Activated CD8-positive, alpha-beta T cell treated with anti-CD3 and anti-CD28 coated beads for 36 hours (primary cell): ENCODE results near the gene CCN6. TPM values are rescaled to one million over a fixed set of nuclear protein-coding genes. Genes with fewer than 3 reads are reported as not detected.

Experiments
- ATAC-seq: fragments of 200-7000 bp; cut with Tn5 transposase; one replicate; pipeline ENCODE4 v1.10.0; 2021; ENCODE audit warnings: mild to moderate bottlenecking, moderate library complexity
- CTCF ChIA-PET: fragments of 350-600 bp; sonication (Branson Sonifier 250); formaldehyde crosslinking; loops from one replicate; lab custom pipeline; 2021; ENCODE audit warnings: antibody characterized with exemption; lab: Charles Lee
- POLR2A ChIA-PET: fragments of 350-600 bp; sonication (Branson Sonifier 250); formaldehyde crosslinking; loops from one replicate; lab custom pipeline; 2021; ENCODE audit warnings: antibody characterized with exemption; lab: Charles Lee
- DNase-seq: peaks from one replicate; pipeline ENCODE4 v3.0.0-alpha.2; 2020
- H3K27ac Mint-ChIP-seq: one replicate; pipeline ENCODE4 v1.8.0; 2021; ENCODE audit warnings: mild to moderate bottlenecking, mixed read lengths
- H3K27me3 Mint-ChIP-seq: one replicate; pipeline ENCODE4 v1.8.0; 2021; ENCODE audit warnings: mixed read lengths
- H3K36me3 Mint-ChIP-seq: one replicate; pipeline ENCODE4 v1.8.0; 2021; ENCODE audit warnings: low read depth, mixed read lengths
- H3K4me1 Mint-ChIP-seq: one replicate; pipeline ENCODE4 v1.8.0; 2021; ENCODE audit warnings: low read depth, mixed read lengths
- H3K4me3 Mint-ChIP-seq: one replicate; pipeline ENCODE4 v1.8.0; 2021; ENCODE audit warnings: mild to moderate bottlenecking, moderate library complexity, mixed read lengths
- H3K9me3 Mint-ChIP-seq: one replicate; pipeline ENCODE4 v1.8.0; 2021; ENCODE audit warnings: mixed read lengths
- CTCF ChIP-seq: fragments of 200-600 bp; IDR thresholded peaks from one replicate; pipeline ENCODE4 v1.8.0; 2022; ENCODE audit warnings: antibody characterized with exemption, mild to moderate bottlenecking
- intact Hi-C: fragments of 100-400 bp; cut with micrococcal nuclease; formaldehyde crosslinking; loops from one replicate; pipeline ENCODE4 v1.10.0; 2022
- total RNA-seq, 2 experiments: library from RNA; stranded (reverse); gene quantifications; one replicate each; pipeline ENCODE4 v1.2.3, GENCODE V29; 2021

Gene CCN6
- total RNA-seq, 2 experiments from 2014 or later = not detected

GRCh38 chr6:112033791-112034615 lies 19.9 kb upstream of the CCN6 start:
- TF ChIP-seq CTCF = no peak
- POLR2A ChIA-PET = interaction anchor here (1.2 to 2.1 kb wide), 2 partner anchors 9 to 17 kb away, joined by 4 to 7 read pairs; no protein-coding TSS in a partner anchor
- CTCF ChIA-PET = interaction anchor here (0.8 to 2.9 kb wide), 4 partner anchors 9 to 24 kb away, joined by 3 to 15 read pairs (median 6); no protein-coding TSS in a partner anchor
- Mint-ChIP-seq H3K4me3 (no peak overlapping the region), H3K27me3 (no peaks in the 10 kb centered on the region), H3K36me3 (peaks cover 3% of the 10 kb centered on the region), H3K27ac (peak overlapping the region; percentile 75), H3K4me1 (peaks cover 78% of the 10 kb centered on the region), H3K9me3 (no peaks in the 10 kb centered on the region)
- intact Hi-C loops = loop anchor here (2.0 kb wide), 1 partner anchor 17 kb away; no protein-coding TSS in a partner anchor
- DNase-seq = no peak
- ATAC-seq = no peak

DNA sequence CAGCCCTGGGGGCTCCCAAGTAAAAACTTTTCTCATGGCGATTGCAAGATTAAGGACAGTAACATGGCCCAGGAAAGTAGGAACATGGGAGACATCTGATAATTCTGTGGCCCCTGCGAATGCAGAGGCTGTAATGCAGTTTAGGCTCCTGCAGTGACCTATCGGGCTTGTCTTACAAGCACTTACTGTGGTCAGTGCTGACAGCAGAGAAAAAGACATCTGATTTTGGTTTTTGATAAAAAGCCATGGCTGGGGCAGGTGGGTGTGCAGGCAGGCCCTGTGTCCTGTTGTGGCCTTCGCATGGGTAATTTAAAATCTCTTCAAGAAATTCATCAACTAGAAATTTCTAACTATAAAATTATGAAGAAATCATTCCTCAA lies 19.3 kb upstream of the CCN6 start:
- peak overlapping the region; percentile 75 for H3K27ac Mint-ChIP-seq
- intact Hi-C loops = loop anchor here (2.0 kb wide), 1 partner anchor 18 kb away; no protein-coding TSS in a partner anchor
- no peak for TF ChIP-seq CTCF
- ChIA-PET POLR2A (no interaction called here), CTCF (interaction anchor here (2.9 kb wide), 1 partner anchor 8 kb away, joined by 15 read pairs; no protein-coding TSS in a partner anchor)
- H3K4me1 Mint-ChIP-seq = peaks cover 77% of the 10 kb centered on the region
- H3K4me3 Mint-ChIP-seq = no peak overlapping the region
- H3K27me3 Mint-ChIP-seq = no peaks in the 10 kb centered on the region
- ATAC-seq (no peak), DNase-seq (no peak)
- H3K36me3 Mint-ChIP-seq = no peaks in the 10 kb centered on the region
- no peaks in the 10 kb centered on the region for H3K9me3 Mint-ChIP-seq

GRCh38 chr6:112036088-112036637 lies 17.7 kb upstream of the CCN6 start:
- intact Hi-C loops = no loop called here
- H3K27ac Mint-ChIP-seq = peak overlapping the region; percentile 89
- ChIA-PET CTCF (interaction anchor here (0.6 to 1.6 kb wide), 8 partner anchors 9 to 325 kb away, joined by 3 to 8 read pairs (median 4); no protein-coding TSS in a partner anchor), POLR2A (interaction anchor here (1.2 kb wide), 2 partner anchors 19 to 51 kb away, joined by 3 to 5 read pairs; no protein-coding TSS in a partner anchor)
- peaks cover 69% of the 10 kb centered on the region for H3K4me1 Mint-ChIP-seq
- TF ChIP-seq CTCF = no peak
- ATAC-seq (peak; percentile 38), DNase-seq (peak; percentile 45)
- H3K36me3 Mint-ChIP-seq = no peaks in the 10 kb centered on the region
- H3K9me3 Mint-ChIP-seq = no peaks in the 10 kb centered on the region
- H3K4me3 Mint-ChIP-seq = no peak overlapping the region
- no peaks in the 10 kb centered on the region for H3K27me3 Mint-ChIP-seq

- intact Hi-C loops = no loop called here
- H3K27ac Mint-ChIP-seq = peak overlapping the region; percentile 36
- POLR2A ChIA-PET = interaction anchor here (1.6 kb wide), 1 partner anchor 244 kb away, joined by 5 read pairs; no protein-coding TSS in a partner anchor
- ATAC-seq = peak; percentile 47
- CTCF ChIA-PET = interaction anchor here (1.1 to 7.4 kb wide), 5 partner anchors 10 to 779 kb away, joined by 3 to 80 read pairs (median 8); a partner anchor contains a TSS
- H3K4me1 Mint-ChIP-seq = peaks cover 71% of the 10 kb centered on the region
- H3K9me3 Mint-ChIP-seq = no peaks in the 10 kb centered on the region
- H3K36me3 Mint-ChIP-seq = no peaks in the 10 kb centered on the region
- DNase-seq = peak; percentile 60
- H3K4me3 Mint-ChIP-seq = no peak overlapping the region
- no peaks in the 10 kb centered on the region for H3K27me3 Mint-ChIP-seq
- TF ChIP-seq CTCF = no peak
Observed at GRCh38 chr6:112037783-112038216, 16.1 kb upstream of the CCN6 start.
